NCI-H2107 treated with DMSO at 0.1 percent for 48 hours (cell line): ENCODE results near the gene DNAH10.
"Not testable (repeated sequence)": the region's sequence is repeated elsewhere in the genome, so short reads cannot be mapped to it uniquely, and the experiment has no call there.

ENCODE experiments used
- DNase-seq: peaks from one replicate; lab custom pipeline; 2025; ENCODE audit not compliant: unreplicated experiment; lab: John Stamatoyannopoulos, UW

DNAH10 gene

DNA sequence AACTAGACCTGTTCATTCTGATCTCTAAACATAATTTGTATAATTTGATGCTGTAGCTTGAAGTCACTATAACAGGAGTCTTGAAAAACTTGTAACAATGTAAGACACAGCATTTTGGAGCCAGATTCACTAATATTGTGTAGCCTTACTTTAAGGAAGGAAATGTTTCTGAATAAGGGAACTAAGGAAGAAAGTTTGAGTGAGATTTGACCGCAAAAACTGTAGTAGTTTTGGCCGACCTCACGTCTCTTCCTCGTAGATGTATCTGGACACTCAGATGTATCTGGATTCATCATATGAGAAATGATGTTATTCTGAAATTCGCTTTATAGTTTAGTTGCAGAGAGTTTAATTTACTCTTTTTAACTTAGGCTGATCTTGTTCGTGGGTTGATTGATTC lies 13.9 kb upstream of the DNAH10 start:
- DNase-seq = no peak

DNA sequence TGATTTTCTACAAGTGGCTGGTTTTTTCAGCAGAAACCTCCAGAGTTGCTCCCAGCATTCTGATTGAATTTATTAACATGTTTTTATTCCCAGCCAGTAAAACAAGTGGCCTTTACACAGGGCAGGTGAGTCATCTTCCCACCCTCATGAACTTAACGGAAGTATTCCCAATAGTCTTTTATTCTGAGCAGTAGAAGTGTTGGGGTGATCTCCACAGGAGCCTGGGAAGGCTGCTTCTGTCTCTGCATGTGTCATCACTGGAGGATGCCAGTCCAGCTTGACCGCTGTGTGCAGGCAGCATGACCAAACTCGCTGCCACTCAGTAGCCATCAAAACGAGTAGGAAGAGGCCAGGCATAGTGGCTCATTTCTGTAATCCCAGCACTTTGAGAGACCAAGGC lies 13.4 kb upstream of the DNAH10 start:
- no peak for DNase-seq

DNA sequence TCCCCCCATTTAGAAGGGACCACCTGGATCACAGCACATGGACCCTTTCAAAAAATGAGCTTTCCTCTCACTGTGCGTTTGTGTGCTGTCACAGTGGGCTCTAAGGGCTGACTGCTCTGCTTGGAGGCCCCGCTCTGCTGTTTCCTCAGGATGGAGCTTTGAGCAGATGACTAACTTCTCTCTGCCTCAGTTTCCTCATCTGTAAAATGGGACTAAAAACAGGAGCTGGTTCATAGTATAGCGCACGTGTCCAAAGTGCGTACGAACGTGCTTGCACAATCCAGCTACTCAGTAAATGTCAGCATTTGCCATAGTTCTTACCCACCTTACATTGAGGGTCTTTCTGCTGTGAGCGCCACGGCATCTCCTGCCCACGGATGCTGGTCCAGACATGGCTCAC lies 12.7 kb upstream of the DNAH10 start:
- no peak for DNase-seq

DNA sequence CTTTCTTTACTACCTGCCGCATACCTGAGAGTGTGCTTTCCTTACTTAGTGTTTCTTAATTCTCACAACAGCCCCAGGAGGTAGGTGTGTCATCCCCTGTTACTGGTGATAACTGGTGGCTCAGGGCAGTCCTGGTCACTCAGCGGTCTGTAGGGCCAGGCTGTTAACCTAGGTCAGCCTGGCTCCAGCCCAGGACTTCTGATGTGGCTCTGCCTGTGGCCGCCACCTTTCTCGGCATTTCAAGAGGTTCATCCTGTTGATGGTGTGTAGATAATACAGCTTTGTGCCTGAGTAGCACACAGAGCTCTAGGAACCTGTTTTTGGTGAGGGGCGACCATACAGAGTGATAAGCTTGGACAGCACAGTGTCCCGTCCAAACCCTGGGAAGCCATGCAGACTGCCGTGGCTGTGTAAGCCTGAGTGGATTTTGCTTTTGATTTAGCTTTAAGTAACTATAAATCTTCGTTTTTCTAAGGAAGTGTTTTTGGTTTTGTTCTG lies 11.9 kb upstream of the DNAH10 start:
- DNase-seq = no peak

DNA sequence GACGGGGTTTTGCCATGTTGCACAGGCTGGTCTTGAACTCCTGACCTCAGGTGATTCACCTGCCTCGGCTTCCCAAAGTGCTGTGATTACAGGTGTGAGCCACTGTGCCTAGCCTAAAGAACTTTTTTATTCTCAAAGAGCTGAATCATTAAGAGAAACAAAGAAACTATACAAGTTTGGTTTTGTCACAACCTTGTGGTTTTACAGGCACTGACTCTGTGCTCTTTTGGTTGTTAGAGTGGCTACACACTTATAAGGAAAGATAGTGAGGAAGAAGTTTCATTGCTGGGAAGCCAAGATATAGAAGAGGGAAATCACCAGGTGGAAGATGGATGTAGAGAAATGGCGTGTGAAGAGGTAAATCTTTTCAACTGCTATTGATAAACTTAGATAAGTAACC lies 10.1 kb upstream of the DNAH10 start:
- no peak for DNase-seq

DNA sequence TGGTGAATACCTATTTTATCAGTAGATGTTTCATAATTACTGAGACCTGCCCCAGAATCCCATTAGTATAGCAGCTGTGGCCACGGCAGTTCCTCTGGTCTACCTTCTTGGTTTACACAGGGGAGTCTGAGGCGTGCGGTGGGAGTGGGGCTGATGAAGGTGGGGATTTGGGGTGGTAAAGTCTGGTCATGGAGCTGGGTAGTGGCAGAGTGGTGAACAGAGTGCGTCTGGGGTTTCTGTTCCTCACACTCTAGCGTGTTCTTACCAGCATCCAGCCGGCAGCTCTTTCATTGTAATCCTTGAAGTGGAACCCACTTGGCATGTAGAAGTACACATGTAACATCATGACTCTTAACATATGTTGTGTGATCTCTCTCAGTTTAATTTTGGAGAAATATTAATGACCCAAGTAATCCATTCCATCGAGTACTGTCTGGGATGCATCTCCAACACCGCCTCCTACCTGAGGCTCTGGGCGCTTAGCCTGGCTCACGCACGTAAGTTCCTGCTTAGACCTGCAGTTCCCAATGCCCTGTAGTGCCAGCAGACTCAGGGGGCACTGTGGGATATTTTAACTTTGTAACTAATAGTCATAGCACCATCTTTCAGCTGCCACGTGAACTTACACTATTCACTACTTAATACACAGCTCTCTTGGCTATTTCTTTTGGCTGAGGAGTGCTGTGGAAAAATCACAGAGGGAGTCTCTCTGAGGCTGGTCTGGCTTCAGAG lies 7.9 kb upstream of the DNAH10 start:
- DNase-seq = no peak

DNA sequence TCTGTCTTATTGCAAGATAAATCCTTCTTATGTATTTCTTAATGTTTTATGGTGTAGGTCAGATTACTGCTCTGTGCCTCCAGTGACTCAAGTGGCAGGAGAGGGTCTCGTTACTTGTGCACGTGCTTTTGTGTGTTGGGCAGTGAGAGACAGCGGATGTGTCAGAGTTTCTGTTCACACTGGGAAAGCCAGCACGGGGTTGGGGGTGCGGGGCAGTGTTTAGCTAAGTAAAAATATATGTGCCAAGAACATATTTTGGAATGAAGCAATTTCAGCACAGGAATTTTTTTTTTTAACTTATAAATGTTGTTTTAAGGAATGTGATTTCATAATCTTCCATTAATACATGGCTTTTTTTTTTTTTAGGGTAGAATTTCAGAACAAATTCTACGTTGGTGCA lies 4.5 kb upstream of the DNAH10 start:
- DNase-seq = no peak

DNA sequence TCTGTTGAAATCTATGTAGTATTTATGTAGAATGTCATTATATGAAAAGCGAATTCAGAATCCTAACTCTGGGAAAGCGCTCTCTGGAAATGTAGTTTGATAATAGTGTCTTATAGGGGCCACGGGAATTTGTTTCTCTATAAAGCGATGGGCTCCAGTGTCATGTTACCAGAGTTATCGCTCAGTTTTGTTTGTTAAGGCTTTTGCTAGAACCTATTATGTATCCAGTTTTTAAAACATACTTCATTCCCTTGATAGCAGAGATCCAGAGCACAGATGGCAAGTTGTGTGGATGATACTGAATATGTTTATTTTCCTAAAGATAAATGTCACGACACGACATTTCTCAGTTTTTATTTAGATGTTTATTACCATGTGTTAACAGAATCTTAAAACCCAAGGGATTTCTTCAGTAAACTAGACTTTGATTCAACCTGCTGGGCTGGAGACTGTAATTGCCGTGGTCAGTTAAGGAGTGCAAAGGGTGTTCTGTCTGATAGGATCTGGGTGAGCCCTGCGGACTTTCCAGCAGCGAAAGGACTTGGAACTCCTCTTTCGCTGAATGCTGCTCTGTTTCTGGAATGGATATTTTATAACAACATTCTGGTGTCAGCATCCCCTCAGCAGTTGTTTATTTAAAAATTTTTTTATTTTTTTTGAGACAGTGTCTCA lies 1.7 kb upstream of the DNAH10 start:
- no peak for DNase-seq

DNA sequence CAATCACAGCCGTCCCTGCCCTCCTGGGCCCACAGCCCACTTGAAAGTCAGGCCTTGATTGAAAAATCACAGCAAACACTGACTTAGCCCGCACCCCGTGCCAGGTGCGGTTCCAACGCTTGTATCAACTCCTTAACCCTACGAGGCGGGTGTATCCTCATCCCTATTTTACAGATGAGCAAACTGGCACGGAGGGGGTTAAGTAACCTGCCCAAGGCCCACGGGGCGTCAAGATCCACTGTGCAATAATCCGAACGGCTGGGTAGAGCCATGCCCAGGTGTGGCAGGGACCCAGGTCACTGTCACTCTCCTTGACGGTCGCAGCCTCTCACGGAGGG lies 583 bp downstream of the DNAH10 start:
- DNase-seq = no peak

DNA sequence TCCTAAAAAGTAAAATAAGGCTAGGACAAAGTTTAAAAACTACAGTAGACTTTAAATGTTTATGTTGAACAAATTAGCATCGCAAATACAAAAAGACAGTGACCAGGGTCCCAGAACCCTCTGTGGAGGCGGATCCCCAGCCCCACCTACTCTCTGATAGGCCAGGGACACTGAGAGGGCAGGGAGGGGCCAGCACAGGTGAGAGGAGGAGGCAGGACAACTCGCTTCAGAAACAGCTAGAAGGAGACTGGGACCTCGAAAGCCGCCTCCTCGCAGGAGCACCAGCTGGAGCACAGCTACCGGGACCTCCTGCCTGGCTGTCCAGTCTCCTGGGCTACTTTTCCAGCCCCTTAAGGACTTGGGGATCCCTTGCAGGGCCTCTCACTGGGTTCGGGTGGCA lies 992 bp downstream of the DNAH10 start:
- no peak for DNase-seq

DNA sequence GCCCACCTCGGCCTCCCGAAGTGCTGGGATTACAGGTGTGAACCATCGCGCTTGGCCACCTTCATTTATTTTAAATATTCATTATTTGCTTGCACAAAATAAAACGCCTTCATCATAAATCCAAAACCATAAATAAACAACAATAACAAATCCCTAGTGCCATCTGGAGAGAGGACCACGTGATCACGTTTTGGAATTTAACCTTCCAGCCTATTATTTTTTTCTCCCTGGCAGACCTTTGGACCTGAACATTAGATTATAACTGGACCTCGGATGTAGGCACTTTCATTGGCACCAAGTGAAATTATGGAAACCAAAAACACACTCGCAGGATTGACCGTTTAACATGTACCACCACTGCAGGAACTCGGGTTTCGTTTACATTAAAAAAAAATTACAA lies 2.0 kb downstream of the DNAH10 start:
- DNase-seq = no peak

DNA sequence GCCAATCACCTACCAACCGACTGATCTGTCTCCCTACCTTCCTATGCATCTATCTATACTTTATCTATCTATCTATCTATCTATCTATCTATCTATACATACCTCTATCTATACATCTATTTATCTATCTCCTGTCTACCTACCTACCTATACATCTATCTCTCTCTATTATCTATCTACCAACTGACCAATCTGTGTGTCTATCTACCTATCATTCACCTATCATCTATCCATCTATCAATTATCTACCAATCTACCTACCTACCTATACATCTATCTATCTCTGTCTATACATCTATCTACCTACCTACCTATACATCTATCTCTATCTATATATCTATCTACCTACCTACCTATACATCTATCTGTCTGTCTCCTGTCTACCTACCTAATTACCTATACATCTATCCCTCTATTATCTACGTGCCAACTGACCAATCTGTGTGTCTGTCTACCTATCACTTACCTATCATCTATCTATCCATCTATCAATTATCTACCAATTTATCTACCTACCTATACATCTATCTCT lies 3.5 kb downstream of the DNAH10 start:
- DNase-seq = no peak

DNA sequence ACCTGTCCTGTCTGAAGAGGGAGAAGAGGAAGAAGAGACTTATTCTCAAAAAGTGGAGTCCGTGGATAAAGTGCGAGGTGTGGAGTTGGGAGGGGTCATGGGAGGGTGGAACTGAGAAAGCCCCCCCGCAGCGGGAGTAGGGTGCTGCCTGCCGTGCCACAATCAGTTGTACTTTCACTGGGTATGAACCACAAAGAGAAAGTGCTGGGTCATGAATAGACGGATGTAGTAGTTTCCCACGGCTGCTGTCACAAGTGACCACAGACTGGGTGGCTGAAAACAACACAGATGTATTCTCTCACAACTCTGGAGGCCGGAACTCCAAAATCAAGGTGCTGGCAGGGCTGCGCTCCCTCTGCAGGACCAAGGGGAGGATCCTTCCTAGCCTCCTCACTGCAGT lies 5.5 kb downstream of the DNAH10 start:
- DNase-seq = no peak

DNA sequence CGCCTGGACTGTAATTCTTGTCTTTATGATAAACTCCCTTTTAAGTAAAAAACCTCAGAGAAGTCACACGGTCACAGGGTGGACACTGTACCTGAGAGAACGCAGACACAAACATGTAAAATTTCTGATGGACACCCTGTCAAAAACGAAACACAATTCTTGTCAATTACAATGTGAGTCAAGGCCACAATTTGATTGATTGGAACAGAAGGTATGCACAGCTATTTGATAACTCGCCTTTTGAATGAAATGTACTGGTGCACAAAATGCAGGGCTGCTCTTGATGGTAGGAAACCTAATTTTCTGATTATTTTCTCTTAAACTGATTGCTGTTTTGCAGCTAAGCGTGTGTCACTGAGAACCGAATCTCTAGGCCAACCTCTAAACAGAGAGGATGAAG lies 9.2 kb downstream of the DNAH10 start:
- DNase-seq = no peak

DNA sequence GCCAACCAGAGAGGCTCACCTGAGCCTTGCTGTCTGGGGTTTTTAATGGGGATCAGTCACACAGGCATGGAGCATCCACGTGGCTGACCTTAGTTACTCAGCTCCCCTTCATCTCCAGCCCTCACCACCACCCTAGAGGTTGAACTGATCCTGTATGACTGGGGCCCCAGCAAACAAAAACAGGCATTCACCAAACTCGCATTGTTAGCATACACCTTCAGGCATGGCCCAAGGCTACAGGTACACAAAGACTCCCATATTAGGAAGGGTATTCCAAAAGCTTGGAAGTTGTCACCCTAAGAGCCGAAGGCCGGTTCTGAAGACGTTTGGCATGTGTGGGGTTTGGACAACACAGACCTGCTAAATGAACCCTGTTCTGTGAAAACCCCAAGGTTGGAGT lies 10.0 kb downstream of the DNAH10 start:
- no peak for DNase-seq

DNA sequence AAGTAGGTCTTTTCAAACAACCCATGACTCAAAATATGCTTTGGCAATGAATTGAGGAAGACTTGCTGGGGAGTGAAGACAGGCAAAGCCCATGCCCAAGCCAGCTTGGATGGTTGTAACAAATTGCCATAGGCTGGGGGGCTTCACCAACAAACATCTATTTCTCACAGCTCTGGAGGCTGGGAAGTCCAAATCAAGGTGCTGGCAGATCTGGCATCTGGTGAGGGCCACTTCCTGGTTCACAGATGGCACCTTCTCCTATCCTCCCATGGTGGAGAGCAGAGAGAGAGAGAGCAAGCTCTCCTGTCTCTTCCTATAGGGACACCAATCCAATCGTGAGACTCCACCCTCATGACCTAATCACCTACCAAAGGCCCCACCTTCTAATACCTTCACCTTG lies 11.3 kb downstream of the DNAH10 start:
- no peak for DNase-seq

DNA sequence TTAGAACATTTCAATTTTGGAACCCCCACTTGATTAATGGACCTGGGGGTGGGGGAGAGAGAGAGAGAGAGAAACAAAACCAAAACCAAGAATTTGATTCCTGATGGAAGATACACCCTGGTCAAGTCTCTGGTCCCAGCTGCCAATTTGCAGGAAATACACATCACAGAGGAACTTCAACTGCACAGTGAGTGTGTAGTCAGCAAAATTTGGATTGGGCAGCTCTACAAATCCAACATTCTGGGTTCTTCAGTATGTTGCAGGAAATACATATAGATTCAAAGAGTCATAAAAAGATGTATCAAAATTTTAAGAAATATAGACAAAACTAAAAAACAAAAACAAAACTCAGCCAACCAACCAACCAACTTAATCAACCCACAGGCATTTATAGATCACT lies 17.4 kb downstream of the DNAH10 start:
- DNase-seq = no peak

DNA sequence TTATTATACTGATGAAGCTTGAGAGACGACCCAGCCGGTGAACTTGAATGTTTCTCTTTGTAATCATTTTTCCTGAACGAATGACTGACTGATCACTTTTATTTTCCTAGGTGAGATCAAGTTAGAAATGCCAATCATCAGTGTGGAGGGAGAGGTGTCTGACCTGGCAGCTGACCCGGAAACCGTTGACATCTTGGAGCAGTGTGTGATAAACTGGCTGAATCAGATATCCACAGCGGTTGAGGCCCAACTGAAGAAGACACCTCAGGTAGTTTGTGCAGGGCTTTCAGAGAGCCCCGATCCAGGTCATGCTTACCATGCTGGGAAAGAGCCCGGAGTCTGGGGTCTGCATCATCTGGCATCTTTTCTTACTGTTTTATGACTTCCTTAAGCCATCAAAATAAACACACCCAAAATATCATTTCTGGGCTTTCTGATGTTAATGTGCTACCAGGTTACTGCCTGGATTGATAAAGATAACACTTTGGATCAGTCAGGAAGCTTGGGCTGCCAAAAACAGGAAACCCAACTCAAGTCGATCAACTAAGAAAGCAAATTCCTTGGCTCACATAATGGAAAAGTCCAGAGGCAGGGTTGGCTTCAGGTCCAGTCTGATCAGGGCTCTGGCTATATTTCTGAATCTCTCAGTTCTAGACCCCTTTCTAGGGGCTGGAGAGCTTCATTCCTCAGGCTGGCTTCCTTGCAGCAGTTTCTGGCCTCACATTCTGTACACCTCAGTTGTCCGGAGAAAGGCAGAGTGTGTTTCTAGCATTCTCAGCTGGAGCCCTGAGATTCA lies 21.1 kb downstream of the DNAH10 start:
- no peak for DNase-seq

DNA sequence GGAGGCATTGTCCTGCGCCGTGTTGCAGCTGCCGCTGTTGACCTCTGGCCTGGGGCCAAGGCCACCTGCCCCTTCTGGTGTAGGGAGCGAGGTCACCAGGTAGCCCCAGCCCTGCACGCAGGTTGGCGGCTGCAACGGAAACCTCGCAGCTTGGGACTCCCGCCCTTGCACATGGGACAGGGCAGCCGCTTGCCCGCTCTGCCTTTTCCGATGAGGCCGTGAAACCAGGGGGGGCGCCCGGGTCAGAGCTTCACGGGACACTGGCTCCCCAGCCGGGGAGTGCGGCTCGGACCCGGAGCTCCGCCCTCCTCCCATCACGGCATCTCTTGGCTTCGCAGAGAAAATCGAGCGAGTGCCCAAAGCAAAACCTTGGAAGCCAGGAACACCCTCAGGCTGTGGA lies 25.4 kb downstream of the DNAH10 start:
- no peak for DNase-seq

DNA sequence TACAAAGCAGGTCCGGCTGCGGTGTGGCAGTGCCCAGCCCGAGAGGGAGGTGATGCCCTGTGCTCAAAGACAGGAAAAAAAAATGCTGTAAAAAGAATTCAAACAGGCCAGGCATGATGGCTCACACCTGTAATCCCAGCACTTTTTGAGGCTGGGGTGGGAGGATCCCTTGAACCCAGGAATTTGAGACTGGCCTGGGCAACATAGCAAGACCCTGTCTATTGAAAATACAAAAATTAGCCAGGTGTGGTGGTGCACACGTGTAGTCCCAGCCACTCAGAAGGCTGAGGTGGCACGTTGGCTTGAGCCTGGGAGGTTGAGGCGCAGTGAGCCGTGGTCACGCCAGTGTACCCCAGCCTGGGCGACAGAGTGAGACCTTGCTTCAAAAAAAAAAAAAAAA lies 26.4 kb downstream of the DNAH10 start:
- no peak for DNase-seq

DNA sequence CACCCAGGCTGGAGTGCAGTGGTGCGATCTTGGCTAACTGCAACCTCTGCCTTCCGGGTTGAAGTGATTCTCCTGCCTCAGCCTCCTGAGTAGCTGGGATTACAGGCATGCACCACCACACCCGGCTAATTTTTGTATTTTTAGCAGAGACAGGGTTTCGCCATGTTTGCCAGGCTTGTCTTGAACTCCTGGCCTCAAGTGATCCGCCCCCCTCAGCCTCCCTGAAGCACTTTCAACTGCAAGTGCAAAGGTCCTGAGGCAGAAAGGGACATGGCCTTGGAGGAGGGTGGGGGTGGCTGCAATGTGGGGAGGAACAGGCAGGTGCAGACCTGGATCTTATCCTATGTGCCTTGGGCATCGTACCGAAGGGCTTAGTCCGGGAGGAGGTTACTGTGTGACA lies 27.3 kb downstream of the DNAH10 start:
- DNase-seq = not testable (repeated sequence)

DNA sequence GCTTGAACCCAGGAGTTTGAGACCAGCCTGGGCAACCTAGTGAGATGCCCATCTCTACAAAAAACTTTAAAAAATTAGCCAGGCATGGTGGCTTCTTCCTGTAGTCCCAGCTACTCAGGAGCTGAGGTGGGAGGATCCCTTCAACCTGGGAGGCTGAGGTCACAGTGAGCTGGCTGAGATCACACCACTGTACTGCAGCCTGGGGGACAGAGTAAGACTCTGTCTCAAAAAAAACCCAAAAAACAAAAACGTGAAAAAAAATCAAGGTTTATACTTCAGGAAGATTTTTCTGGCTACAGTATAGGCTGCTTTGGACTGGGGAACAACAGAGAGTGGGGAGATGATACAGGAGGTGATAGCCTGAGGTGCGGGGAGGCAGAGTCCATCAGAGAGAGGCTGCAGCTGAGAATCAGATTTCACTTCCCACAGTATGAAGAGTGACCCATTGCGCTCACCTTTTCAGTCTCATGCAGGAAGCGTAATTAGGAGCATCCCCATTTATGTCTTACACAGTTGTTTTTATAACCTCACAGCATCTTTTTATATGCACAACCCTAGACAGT lies 28.9 kb downstream of the DNAH10 start:
- DNase-seq = no peak
